Dendritic cell treated with granulocyte-macrophage colony-stimulating factor and Interleukin-4, amounts not matched to agents 40 ng/mL and 50 ng/mL, for 4 days (primary cell): ENCODE measurements around the gene PKD2.
"Not testable (repeated sequence)": the region's sequence is repeated elsewhere in the genome, so short reads cannot be mapped to it uniquely, and the experiment has no call there.

Experiments
- H3K27ac Mint-ChIP-seq: one replicate; pipeline ENCODE4 v1.8.0; 2022; ENCODE audit warnings: mild to moderate bottlenecking, mixed read lengths
- H3K27me3 Mint-ChIP-seq: one replicate; pipeline ENCODE4 v1.8.0; 2022; ENCODE audit warnings: mild to moderate bottlenecking, mixed read lengths
- H3K36me3 Mint-ChIP-seq: one replicate; pipeline ENCODE4 v1.8.0; 2022; ENCODE audit warnings: low read depth, mixed read lengths
- H3K4me1 Mint-ChIP-seq: one replicate; pipeline ENCODE4 v1.8.0; 2022; ENCODE audit warnings: low read depth, mixed read lengths
- H3K4me3 Mint-ChIP-seq: one replicate; pipeline ENCODE4 v1.8.0; 2022; ENCODE audit warnings: mild to moderate bottlenecking, moderate library complexity, mixed read lengths
- H3K9me3 Mint-ChIP-seq: one replicate; pipeline ENCODE4 v1.8.0; 2022; ENCODE audit warnings: mixed read lengths
- intact Hi-C: fragments of 100-400 bp; cut with micrococcal nuclease; formaldehyde crosslinking; loops from one replicate; pipeline ENCODE4 v1.15.0; 2022

The PKD2 gene

DNA sequence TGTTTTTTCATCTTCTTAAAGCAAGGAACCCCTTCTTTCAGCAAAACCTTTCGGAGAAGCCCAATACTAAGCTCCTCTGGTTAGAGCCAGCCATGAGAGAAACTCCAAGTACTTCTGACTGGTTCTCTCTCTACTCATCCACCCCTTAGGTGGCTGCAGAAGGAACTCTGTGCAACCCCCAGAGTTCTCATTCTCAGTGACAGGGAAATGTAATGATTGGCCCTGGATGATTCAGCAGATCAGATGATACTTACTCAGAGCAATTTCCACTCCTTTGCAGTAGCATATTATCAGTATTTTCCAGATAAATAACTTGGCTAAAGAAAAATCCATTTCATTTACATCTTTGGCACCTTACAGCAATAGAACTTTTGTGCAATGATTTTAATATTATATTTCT is 28.8 kb upstream of the PKD2 start:
- intact Hi-C loops, result no loop called here
- Mint-ChIP-seq H3K27ac (no peak overlapping the region), H3K36me3 (no peaks in the 10 kb centered on the region), H3K4me3 (peak overlapping the region; percentile 4), H3K4me1 (peaks cover 7% of the 10 kb centered on the region), H3K9me3 (no peaks in the 10 kb centered on the region), H3K27me3 (peaks cover 8% of the 10 kb centered on the region)

DNA sequence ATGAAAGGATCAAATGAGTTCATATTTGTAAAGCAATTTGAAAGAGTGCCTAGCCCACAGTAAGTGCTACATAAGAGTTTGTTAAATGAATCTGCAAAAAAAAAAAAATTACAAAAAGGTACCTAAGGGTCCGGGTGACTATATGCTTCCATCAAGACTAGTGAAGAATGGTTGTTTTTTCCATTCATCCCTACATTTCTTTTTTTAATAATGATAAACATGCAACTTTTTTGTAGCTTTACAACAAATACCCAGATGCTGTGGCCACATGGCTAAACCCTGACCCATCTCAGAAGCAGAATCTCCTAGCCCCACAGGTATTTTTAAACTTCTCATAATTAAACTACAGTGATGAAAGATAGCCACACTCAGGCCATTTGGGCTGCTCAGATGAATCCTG is 27.6 kb upstream of the PKD2 start:
- Mint-ChIP-seq H3K4me3 (no peak overlapping the region), H3K4me1 (peaks cover 7% of the 10 kb centered on the region), H3K9me3 (no peaks in the 10 kb centered on the region), H3K27ac (no peak overlapping the region), H3K36me3 (no peaks in the 10 kb centered on the region), H3K27me3 (peaks cover 6% of the 10 kb centered on the region)
- intact Hi-C loops, result no loop called here

DNA sequence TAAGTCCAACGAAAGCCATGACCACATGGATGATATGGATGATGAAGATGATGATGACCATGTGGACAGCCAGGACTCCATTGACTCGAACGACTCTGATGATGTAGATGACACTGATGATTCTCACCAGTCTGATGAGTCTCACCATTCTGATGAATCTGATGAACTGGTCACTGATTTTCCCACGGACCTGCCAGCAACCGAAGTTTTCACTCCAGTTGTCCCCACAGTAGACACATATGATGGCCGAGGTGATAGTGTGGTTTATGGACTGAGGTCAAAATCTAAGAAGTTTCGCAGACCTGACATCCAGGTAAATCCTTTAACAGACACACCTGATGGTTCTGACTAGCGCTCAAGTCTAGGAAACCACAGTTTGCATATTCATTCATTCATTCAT is 25.9 kb upstream of the PKD2 start:
- H3K4me3 Mint-ChIP-seq, result no peak overlapping the region
- H3K4me1 Mint-ChIP-seq, result peaks cover 5% of the 10 kb centered on the region
- no peaks in the 10 kb centered on the region for H3K36me3 Mint-ChIP-seq
- H3K27ac Mint-ChIP-seq, result no peak overlapping the region
- H3K27me3 Mint-ChIP-seq, result peaks cover 2% of the 10 kb centered on the region
- no peaks in the 10 kb centered on the region for H3K9me3 Mint-ChIP-seq
- intact Hi-C loops, result no loop called here

DNA sequence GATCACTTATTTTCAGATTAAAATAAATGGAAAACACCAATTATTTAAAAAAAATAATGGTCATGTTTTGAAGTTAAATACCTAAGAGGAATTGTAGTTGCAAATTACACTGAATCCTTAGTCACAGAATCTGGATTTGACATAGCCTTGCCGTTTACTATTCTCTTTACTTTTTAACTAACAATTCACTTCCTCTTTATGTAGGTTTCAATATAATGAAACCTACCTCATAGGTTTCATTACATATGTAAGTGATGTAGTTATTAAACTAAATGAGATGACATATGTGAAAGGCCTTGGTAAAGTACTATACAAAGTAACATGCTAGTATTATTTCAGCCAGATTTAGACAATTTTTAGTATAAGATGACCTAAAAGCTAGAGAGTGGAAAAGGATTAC is 25.4 kb upstream of the PKD2 start:
- no peaks in the 10 kb centered on the region for H3K9me3 Mint-ChIP-seq
- no peak overlapping the region for H3K4me3 Mint-ChIP-seq
- H3K4me1 Mint-ChIP-seq, result peaks cover 5% of the 10 kb centered on the region
- H3K36me3 Mint-ChIP-seq, result no peaks in the 10 kb centered on the region
- H3K27ac Mint-ChIP-seq, result no peak overlapping the region
- peaks cover 2% of the 10 kb centered on the region for H3K27me3 Mint-ChIP-seq
- intact Hi-C loops, result no loop called here

DNA sequence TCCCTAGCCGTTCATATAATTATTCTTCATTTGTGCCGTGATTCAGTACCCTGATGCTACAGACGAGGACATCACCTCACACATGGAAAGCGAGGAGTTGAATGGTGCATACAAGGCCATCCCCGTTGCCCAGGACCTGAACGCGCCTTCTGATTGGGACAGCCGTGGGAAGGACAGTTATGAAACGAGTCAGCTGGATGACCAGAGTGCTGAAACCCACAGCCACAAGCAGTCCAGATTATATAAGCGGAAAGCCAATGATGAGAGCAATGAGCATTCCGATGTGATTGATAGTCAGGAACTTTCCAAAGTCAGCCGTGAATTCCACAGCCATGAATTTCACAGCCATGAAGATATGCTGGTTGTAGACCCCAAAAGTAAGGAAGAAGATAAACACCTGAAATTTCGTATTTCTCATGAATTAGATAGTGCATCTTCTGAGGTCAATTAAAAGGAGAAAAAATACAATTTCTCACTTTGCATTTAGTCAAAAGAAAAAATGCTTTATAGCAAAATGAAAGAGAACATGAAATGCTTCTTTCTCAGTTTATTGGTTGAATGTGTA is 24.9 kb upstream of the PKD2 start:
- H3K27me3 Mint-ChIP-seq, result peaks cover 2% of the 10 kb centered on the region
- no peak overlapping the region for H3K27ac Mint-ChIP-seq
- intact Hi-C loops, result no loop called here
- no peaks in the 10 kb centered on the region for H3K9me3 Mint-ChIP-seq
- H3K4me3 Mint-ChIP-seq, result no peak overlapping the region
- H3K36me3 Mint-ChIP-seq, result no peaks in the 10 kb centered on the region
- H3K4me1 Mint-ChIP-seq, result peaks cover 5% of the 10 kb centered on the region

DNA sequence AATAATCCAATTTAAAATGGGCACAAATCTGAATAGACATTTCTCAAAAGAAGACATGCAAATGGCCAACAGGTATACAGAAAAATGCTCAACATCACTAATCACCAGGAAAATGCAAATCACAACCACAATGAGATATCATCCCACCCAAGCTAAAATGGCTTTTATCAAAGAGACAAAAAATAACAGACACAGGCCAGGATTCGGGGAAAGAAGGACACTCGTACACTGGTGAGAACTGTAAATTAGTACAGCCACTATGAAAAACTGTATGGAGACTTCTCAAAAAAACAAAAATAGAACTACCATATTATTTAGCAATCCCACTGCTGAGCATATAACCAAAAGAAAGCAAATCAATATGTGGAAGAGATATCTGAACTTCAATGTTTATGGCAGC is 23.4 kb upstream of the PKD2 start:
- intact Hi-C loops, result no loop called here
- Mint-ChIP-seq H3K27me3 (peaks cover 3% of the 10 kb centered on the region), H3K4me3 (no peak overlapping the region), H3K9me3 (no peaks in the 10 kb centered on the region), H3K4me1 (peaks cover 5% of the 10 kb centered on the region), H3K36me3 (no peaks in the 10 kb centered on the region), H3K27ac (no peak overlapping the region)

DNA sequence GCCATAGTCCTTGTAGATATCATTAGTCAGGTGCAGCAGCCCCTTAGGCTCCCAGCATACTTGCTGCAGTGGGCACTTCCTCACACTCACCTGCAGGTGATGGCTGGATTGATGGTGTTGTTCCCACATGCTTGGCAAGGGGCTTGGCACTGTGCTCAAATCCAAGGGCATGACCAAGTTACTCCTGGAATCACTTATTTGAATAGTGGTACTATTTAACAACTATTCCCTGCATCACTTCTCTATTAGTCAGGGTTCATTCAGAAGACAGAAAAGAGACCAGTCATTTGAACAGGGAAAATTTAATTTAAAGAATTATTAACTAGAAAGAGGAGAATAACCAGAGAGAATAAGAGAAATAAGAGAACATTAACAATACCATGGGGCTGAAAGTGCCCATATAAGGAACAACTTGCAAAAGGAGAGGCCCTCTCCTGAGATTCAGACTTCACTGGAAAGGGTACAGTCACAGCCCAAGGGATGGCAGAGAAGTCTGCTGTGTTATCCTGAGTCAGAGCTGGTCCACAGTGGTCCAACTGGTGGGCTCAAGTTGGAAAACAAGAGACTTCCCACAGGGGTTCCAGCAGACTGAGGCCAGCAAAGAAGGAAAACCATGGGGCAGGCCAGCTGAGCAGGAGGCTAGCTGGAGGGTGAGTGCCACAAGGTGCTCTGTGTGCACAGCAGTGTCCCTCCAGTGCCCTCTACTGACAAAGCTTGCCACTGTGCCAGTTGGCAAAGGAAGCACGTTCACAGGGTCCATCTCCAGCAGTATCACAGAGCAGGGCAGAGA is 22.1 kb upstream of the PKD2 start:
- Mint-ChIP-seq H3K27ac (no peak overlapping the region), H3K27me3 (peaks cover 3% of the 10 kb centered on the region), H3K4me3 (no peak overlapping the region), H3K4me1 (peaks cover 5% of the 10 kb centered on the region), H3K36me3 (no peaks in the 10 kb centered on the region), H3K9me3 (no peaks in the 10 kb centered on the region)
- intact Hi-C loops, result no loop called here

DNA sequence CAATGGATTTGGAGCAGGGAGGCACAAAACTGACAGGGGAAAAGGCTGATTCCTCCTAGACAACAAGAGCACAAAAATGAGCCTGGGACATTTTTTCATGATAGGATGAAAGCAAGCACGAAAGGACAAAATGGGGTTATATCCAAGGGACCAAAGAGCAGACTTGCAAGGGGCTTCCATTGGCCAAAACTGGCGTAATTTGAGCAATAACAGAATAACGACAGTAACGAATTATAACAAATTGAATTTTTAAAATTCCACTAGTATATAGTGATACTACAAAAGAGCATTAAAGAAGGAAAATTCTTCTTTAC is 21.6 kb upstream of the PKD2 start:
- Mint-ChIP-seq H3K4me3 (no peak overlapping the region), H3K4me1 (peaks cover 5% of the 10 kb centered on the region), H3K27me3 (peaks cover 3% of the 10 kb centered on the region), H3K9me3 (no peaks in the 10 kb centered on the region), H3K36me3 (no peaks in the 10 kb centered on the region), H3K27ac (no peak overlapping the region)
- intact Hi-C loops, result no loop called here

DNA sequence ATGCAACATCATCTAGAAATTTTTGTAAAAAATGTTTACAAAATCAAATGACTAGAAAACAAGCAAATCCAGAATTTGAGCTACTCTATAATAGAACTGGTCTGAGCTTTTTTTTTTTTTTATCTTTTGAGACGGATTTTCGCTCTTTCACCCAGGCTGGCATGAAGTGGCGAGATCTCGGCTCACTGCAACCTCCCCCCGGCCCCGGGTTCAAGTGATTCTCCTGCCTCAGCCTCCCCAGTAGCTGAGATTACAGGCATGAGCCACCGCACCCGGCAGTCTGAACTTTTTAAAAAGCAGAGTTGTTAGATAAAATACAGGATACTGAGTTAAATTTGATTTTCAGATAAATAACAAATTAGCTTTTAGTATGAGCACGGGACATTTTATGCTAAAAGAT is 20.9 kb upstream of the PKD2 start:
- H3K27me3 Mint-ChIP-seq, result peaks cover 3% of the 10 kb centered on the region
- intact Hi-C loops, result no loop called here
- H3K36me3 Mint-ChIP-seq, result no peaks in the 10 kb centered on the region
- no peaks in the 10 kb centered on the region for H3K9me3 Mint-ChIP-seq
- H3K4me1 Mint-ChIP-seq, result peaks cover 5% of the 10 kb centered on the region
- no peak overlapping the region for H3K27ac Mint-ChIP-seq
- H3K4me3 Mint-ChIP-seq, result no peak overlapping the region

DNA sequence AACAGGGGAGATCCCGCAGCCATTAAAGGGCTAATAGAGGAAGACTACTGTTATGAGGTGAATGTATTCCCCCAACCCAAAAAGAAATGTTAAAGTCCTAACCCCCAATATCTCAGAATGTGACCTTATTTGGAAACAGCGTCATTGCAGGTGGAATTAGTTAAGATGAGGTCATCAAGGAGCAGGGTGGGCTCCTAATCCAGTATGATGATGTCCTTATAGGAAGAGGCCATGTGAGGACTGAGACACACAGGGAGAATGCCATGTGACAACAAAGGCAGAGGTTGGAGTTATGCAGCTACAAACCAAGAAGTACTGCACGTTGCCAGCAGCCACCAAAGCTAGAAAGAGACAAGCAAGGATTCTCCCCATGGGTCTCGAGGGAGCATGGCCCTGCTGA is 17.7 kb upstream of the PKD2 start:
- Mint-ChIP-seq H3K4me3 (no peak overlapping the region), H3K4me1 (peaks cover 5% of the 10 kb centered on the region), H3K9me3 (no peaks in the 10 kb centered on the region), H3K27ac (no peak overlapping the region), H3K27me3 (peaks cover 3% of the 10 kb centered on the region), H3K36me3 (no peaks in the 10 kb centered on the region)
- intact Hi-C loops, result no loop called here

DNA sequence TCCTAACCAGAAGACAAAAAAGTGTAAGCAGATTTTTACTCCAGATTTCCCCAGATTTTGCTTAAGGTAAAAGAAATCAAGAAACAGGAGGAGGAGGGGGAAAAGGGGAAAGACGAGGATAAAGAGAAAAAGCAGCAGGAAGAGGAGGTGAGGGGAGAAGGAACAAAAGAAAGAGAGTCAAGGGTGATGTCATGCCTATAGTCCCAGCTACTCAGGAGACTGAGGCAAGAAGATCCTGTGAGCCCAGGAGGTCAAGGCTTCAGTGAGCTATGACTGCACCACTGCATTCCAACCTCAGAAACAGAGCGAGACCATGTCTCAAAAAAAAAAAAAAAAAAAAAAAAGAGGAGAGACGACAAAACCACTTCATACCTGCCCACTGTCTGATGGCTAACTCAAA is 12.0 kb upstream of the PKD2 start:
- intact Hi-C loops, result no loop called here
- Mint-ChIP-seq H3K4me1 (peaks cover 5% of the 10 kb centered on the region), H3K27ac (no peak overlapping the region), H3K36me3 (no peaks in the 10 kb centered on the region), H3K27me3 (peaks cover 4% of the 10 kb centered on the region), H3K4me3 (no peak overlapping the region), H3K9me3 (no peaks in the 10 kb centered on the region)

DNA sequence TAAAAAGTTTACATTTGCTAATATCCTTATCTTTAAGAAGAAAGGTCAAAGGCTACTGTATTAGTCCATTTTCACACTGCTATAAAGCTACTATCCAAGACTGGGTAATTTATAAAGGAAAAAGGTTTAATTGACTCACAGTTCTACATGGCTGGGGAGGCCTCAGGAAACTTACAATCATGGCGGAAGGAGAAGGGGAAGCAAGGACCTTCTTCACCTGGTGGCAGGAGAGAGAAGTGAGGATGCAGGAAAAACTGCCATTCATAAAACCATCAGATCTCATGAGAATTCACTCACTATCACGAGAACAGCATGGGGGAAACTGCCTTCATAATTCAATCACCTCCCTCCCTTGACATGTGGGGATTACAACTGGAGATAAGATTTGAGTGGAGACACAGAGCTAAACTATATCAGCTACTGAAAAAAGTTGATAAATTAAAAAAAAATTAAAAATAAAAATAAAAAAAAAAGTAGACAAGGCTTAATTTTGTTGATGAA is 8.2 kb upstream of the PKD2 start:
- intact Hi-C loops, H3K9me3 Mint-ChIP-seq, H3K36me3 Mint-ChIP-seq, H3K27me3 Mint-ChIP-seq, H3K27ac Mint-ChIP-seq, H3K4me3 Mint-ChIP-seq: not testable (repeated sequence)
- H3K4me1 Mint-ChIP-seq, result peaks cover 10% of the 10 kb centered on the region

DNA sequence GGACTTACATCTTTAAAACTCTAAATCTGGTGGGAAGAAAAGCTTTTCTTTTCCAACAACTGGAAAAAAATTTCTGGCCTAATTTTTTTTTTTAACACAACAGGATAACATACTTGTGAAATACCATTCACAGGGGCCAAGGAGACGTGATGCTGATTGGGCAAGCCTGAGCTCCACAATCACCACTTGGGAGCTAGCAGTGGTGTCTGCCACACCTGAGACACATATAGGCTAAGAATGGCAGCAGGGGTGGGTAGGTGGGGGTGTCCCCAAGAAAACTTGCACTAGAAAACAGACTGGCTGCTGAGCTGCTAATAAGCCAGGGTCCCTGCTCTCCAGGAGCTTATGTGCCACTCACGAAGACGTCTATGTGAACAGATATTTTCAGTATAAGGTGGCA is 5.6 kb upstream of the PKD2 start:
- H3K4me1 Mint-ChIP-seq, result peaks cover 17% of the 10 kb centered on the region
- intact Hi-C loops, result no loop called here

DNA sequence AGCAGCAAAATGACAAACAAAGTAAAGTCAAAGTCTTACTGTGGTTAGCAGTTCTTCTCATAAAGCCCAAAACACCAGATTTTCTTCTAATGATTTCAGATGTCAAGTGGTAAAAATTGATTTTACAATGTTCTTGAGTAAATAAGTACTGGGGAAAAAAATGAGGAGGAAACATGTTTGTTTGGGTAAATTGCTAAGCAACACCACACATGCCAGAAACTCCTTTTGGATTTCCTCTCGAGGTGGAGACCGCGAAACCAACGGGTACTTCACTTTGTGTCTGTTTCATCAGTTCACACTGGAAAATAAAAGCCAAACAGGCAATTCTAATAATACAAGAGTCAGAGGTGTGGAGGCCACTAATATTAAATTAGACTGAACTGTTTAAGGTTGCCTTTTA is 4.6 kb upstream of the PKD2 start:
- intact Hi-C loops, result no loop called here
- no peak overlapping the region for H3K27ac Mint-ChIP-seq
- H3K4me1 Mint-ChIP-seq, result peaks cover 15% of the 10 kb centered on the region
- no peak overlapping the region for H3K4me3 Mint-ChIP-seq
- H3K9me3 Mint-ChIP-seq, result no peaks in the 10 kb centered on the region
- H3K27me3 Mint-ChIP-seq, result peaks cover 9% of the 10 kb centered on the region
- H3K36me3 Mint-ChIP-seq, result no peaks in the 10 kb centered on the region

More for the DNA sequence above, 5.6 kb upstream of the PKD2 start:
- H3K4me3 Mint-ChIP-seq, result no peak overlapping the region
- no peaks in the 10 kb centered on the region for H3K36me3 Mint-ChIP-seq
- peaks cover 8% of the 10 kb centered on the region for H3K27me3 Mint-ChIP-seq
- H3K9me3 Mint-ChIP-seq, result no peaks in the 10 kb centered on the region
- no peak overlapping the region for H3K27ac Mint-ChIP-seq

DNA sequence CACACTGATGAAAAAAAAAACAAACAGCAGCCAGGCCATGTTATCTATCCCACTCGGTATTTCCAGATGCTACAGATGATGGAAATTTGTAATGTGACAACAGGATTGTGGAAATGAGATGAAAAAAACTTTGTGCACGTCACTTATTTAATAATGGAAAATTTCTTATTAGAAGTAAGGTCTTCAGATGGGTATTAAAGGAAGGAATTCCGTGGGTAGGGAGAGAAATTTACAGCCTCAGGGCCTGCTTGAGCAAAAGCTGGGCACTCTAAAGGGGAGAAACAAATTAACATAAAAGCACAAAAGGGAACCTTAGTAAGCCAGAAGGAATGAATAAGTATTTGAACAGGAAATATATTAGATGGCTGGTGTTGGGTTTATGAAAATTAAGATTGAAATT is 4.2 kb upstream of the PKD2 start:
- H3K4me1 Mint-ChIP-seq, result peaks cover 15% of the 10 kb centered on the region
- no peak overlapping the region for H3K4me3 Mint-ChIP-seq
- H3K9me3 Mint-ChIP-seq, result no peaks in the 10 kb centered on the region
- intact Hi-C loops, result no loop called here
- H3K27me3 Mint-ChIP-seq, result peaks cover 9% of the 10 kb centered on the region
- peaks cover 3% of the 10 kb centered on the region for H3K36me3 Mint-ChIP-seq
- no peak overlapping the region for H3K27ac Mint-ChIP-seq
